ENCODE results near the gene WDR72.

The WDR72 gene

DNA sequence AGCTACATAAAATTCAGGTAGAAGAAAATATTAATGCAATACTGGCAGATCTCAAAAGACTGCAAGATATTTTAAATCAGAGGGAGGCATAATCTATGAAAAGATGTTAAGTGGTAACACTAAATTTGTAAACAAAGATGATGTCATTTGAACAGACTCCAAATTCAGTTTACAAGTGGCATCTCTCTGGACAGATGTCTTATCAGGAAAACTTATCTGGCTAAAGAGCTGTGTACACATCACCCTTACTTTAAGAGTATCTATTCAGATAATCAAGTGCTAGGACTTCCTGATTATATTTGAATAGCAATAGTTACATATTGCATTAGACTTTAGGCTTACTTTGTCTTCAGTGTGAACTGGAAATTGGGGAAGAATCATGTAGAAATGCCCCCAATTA is 231.5 kb downstream of the WDR72 start:
- no peak for DNase-seq

DNA sequence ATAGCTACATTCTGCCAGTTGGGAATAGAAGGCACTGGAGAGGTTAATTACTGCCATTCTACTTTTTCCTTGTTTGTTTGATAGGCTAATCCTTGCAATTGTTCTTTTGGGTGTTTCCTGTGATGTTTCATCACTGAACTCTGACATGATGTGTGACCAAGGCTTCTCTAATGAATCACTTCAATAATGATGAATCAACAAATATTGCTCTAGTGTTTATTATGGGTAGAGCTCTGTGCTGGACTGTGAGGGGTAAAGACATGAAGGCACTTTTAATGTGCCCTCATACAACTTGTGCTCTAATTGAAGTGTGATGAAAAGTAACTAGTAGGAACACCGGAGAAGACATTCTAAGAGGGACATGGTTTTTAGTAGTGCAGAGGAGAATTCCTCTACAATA is 233.6 kb downstream of the WDR72 start:
- DNase-seq, result no peak

DNA sequence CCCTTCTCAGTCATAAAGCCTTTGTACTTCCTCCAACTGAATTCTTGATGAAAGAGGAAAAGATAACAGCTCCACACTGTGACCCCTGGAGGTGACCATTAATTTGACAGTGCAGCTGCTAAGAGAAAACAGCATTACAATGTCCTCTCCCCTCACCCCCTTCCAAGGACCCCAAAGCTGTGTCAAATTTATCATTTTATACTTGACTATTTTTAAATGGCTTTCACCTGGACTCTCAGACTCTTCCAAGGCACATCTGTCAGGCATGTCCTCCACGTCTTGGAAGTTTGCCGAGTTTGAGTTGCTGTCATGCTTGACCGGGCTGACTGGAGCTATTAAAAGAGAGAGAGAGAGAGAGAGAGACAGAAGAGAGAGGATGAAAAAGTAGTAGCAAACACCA is 236.5 kb downstream of the WDR72 start:
- DNase-seq, result peak; percentile 50

DNA sequence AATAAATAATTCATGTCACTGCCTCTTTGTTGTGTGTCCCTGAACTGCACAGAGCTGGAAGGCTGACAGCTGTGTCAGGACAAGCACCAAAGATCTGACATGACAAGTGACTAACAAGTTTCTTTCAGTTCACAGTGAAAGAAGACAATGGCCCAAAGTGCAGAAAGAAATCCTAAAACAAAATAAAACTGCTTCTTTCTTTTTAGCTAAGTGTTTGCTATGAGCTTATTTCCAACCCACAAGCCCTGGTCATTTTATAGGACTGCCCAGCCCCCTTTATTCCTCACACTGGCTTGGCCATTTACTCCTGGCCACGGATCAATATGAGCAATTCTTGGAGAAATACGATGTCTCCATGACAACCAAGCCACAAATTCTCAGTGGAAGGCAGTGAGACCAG is 238.5 kb downstream of the WDR72 start:
- DNase-seq, result no peak

DNA sequence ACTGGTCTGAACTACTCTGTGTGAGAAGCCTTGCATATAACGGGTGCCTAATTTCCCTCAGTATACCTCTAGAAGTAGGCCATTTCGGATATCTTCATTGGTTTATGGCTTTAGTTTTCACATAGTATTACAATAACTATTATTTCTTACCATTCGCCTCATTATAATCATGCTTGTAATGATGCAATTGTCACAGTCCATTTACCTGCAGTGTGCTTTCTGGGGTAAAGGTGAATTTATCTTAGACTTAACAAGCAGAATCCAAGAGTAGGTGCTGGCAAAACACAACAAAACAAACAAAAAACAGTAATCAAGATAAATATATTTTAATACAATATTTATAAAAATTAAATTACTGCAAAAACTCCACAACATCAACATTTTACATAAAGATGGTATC is 246.0 kb downstream of the WDR72 start:
- no peak for DNase-seq

DNA sequence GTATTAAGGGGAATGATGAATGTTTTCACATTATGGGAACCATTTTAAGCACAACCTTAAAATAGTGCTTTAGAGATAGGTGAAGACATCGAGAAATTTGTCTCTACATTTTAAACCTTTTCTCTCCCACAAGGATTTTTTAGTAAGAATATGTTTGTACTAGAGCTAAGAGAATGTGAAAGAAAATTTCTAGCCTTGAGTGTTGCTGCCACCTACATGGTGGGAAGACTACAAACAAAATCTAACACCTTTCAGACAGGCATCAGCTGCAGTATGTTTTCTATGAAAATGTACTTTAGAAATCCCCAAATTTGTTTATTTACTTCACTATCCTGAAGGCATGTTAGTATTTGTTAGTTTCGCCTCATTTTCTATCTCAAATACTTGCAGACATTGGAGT is 247.4 kb downstream of the WDR72 start:
- peak; percentile 2 for DNase-seq

DNA sequence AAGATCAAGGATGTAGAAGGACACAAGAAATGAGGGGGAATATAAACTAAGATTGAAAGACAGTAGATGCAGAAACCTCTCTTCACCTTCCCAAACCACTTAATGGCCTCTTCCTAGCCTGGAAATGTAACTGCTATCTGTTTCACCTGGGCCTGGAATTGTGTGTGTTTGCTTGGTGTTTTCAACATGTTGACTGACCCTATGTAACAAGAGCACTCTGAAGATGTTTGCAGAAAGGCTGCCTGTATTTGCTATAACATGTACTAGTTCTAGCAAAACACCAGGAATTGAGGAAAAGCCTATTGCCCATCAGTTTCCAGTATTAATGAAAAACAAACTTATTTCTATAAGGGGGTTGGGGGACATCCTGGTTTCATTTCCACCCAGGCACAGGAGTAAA is 248.3 kb downstream of the WDR72 start:
- DNase-seq, result no peak

DNA sequence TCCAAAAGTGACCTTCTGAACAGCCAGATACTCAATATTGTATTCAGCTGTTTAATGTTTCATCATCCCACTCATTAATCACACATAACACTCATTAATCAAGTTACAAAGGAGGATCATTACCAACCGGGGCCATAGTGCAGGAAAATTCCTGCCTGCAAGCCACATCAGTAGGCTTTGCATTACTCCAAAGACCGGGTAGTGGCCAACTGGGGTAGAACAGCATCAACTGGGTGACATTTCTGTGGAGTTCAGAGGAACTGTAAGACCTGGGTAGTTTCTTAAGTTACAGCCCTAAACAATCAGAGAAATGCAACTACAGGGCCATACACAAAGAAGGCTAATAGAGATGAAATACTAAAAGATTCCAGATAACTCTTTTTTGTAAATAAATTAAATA is 253.1 kb downstream of the WDR72 start:
- no peak for DNase-seq

DNA sequence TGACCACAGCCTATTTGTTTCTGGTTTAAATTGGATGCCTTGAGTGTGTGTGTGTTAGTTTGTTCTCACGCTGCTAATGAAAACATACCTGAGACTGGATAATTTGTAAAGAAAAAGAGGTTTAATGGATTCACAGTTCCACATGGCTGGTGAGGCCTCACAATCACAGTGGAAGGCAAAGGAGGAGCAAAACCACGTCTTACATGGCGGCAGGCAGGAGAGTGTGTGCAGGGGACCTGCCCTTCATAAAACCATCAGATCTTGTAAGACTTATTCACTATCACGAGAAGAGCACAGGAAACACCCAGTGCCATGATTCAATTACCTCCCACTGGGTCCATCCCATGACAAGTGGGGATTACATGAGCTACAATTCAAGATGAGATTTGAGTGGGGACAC is 260.5 kb downstream of the WDR72 start:
- no peak for DNase-seq

DNA sequence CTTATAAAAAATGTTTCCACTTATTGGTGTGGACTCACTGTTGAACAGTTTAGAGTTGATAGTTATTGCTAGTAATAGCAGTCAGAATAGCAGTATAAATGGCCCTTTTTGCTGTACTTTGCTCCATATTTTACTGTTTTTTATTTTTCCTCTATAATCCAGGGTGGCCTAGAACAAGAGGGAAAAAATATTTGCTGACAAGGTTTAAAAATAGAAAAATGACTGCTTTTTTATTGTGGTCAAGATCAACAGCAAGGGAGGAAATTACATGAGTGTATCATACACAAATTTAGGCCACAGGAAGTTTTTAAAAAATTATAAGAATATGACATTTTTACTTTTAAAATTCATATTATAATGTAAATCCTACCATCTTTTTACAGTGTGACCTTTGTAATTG is 269.1 kb downstream of the WDR72 start:
- DNase-seq, result no peak

DNA sequence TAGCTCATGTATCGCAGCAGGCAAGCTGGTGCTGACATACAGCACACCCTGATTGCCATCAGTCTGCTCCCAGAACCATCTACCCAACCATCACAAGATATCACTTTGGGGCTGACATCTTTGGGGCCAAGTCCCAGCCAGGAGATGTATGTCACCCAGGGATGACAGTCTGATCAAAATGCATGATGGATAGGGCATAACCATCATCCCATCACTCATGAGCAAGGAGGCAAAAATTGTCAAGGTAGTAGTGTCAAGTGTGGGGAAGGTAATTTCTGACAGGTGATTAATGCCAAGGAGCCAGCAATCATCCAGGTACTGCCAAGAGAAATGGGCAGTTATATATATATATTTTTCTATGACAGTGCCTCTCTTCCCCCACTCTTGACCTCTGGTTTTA is 277.4 kb downstream of the WDR72 start:
- DNase-seq, result no peak

DNA sequence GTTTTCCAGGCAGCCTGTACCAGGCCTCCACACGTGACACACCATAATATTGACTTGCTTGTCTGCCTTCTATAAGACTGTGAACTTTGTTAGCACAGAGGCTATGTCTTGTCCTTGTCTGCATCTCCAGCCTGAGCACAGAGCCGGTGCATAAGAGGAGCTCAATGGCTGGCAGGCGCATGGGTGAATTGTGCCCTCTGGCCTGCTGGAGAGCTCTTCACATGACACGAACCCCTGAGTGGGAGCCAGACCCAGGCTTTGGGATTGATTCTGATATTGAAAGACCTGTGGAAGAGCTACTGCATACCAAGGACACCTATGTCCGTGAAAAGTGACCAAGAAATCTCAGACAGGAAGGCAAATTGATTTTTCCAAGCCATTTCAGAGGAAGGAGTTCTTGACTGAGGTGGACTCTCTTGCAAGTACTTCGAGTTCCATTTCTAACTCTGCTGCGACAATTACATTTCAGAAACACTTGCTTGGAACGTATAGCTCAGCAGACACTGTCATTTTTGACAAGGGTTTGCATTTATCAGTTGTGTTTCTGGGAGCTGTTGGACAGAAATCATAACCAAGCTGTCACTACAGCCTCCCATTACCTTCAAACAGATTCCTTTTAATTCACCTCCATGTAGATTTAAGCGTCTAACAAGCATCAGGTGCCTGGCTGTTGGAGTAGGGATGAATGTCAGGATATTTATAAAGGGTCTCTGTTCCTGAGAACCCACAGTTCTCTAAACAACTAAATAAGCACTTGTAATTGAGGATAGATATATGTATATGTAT is 281.3 kb downstream of the WDR72 start:
- no peak for DNase-seq

DNA sequence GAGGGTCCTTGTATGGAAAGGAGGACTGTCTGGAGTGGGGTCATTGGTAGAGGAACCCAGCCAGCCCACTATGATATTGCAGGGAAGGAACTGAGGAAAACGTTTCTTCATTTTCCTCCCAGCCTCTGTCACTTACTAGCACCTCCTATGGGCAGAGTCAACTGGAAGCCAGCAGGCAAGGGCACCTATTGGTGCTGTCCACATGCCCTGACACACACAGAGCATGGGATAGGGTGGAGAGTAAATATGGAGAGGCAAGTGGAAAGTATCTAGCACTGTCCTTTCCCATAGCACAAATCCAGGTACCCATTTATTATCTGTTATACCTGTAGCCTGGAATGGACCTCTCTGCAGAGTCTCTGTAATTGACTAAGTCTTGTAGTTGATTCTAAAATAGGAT is 285.6 kb downstream of the WDR72 start:
- DNase-seq, result no peak

DNA sequence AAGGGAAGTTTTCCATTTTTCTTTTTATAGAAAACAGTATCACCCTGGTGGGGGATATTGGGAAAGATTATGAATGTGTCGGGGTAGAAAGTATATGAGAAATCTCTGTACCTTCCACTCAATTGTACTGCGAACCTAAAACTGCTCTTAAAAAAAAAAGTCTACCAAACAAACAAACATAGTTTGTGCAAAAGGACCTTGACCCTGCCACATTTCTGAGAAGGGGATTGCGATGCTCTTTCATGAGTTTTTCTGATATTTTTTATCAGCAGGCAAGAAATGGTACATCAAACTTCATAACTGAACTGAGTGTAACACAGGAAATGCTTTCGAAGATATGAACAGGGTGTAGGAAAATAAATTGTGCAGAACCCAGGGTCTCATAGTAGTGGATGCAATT is 286.0 kb downstream of the WDR72 start:
- DNase-seq, result no peak

DNA sequence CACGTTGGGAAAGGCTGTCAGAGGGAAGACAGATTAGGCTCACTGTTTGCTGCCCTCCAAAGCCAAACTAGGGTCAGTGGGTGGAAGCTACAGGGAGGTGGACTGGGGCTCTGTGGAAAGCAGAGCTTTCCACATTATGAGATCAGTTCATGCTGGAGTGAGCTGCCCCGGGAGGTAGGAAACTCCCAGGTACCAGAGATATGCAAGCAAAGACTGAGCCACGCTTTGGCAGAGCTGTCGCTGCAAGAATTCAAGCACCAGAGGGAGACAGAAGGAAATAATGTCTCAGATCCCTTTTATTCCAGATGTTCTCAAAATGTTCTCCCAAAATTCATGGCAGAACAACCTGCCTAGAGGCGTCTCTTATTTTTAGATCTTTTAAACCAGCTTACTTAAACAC is 286.6 kb downstream of the WDR72 start:
- no peak for DNase-seq

DNA sequence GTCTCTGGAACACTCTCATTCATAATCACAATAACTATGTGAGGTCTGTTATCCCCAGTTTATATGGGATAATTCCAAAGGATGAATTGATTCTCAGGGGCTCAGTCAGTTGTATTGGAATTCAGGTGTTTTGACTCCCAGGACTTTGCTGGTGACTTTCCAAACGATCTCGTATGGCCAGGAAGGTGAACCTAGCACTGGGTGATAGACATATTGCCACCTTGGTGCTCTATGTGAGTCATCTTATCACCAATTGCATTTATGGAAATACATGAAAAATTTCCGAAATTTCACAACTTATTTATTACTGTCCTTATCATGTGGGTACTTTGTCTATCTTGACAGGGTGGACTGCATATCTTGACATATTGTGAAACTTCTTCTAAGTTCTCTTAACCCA is 287.3 kb downstream of the WDR72 start:
- DNase-seq, result no peak

DNA sequence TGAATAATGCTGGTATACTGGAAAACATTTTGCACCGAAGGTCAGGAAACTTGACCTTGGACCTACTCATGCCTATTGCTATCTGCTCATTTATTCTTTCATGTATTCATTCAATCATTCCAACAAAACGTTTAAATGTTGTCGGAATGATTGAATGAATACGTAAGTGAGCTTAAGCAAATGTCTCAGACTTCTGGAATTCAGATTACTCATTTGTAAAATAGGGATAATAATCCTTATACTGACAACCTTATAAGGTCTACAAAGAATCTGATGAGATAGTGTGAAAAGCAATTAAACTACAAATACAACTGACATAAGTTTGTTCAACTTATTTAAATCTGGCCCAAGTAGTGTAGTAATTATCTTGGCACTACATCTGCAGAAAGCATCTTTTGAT is 288.7 kb downstream of the WDR72 start:
- no peak for DNase-seq

DNA sequence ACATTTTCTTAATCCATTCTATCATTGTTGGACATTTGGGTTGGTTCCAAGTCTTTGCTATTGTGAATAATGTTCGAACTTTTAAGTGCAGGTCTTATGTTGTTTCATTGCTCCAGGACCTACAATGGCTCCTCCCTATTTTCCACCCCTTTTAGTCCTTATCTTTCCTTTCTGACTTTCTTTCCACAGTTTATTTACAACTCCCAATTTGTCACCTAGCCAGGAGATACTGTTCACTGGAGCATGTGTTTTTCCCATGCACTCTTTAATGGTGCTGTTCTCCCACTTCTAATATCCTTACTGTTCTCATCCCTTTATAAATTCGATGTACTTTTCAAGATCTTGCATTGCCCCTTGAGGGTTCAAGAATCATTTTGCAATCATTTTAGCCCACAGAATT is 290.0 kb downstream of the WDR72 start:
- no peak for DNase-seq

Data from NCI-H345 (cell line).